Keratinocyte (primary cell): Measurements from ENCODE around the gene LASP1NB.
"Not testable (repeated sequence)": the region's sequence is repeated elsewhere in the genome, so short reads cannot be mapped to it uniquely, and the experiment has no call there.

Experiments used
- DNase-seq: peaks from one replicate; pipeline ENCODE4 v3.0.0-alpha.2; 2011; ENCODE audit warnings: low read depth, missing footprints, low spot score
- FAIRE-seq: peaks from 2 replicates; lab custom pipeline; 2011; peaks lifted over from hg19 to GRCh38; lab: Jason Lieb, UNC
- H2AFZ ChIP-seq: 2 replicates; pipeline ENCODE4 v1.6.0; 2012; ENCODE audit warnings: low read length, control low read depth, inconsistent platforms; ENCODE audit not compliant: control insufficient read depth
- H3K27ac ChIP-seq: 2 replicates; pipeline ENCODE4 v1.5.1; 2011; ENCODE audit warnings: low read length; ENCODE audit not compliant: control insufficient read depth, insufficient read depth
- H3K27me3 ChIP-seq: 3 replicates; pipeline ENCODE4 v1.6.0; 2011; ENCODE audit warnings: low read length; ENCODE audit not compliant: control insufficient read depth, insufficient read depth; ENCODE audit errors: extremely low read depth
- H3K36me3 ChIP-seq, 2 experiments: 2 replicates in 1 of 2; 3 replicates in 1 of 2; pipeline ENCODE4 v1.5.1; 2011; ENCODE audit warnings: low read length in 2 of 2, mild to moderate bottlenecking in 1 of 2; ENCODE audit not compliant: control insufficient read depth in 2 of 2, insufficient read depth in 2 of 2; ENCODE audit errors: extremely low read depth in 1 of 2
- H3K4me1 ChIP-seq: 3 replicates; pipeline ENCODE4 v1.5.1; 2011; ENCODE audit warnings: low read length; ENCODE audit not compliant: control insufficient read depth, insufficient read depth; ENCODE audit errors: extremely low read depth
- H3K4me2 ChIP-seq: 3 replicates; pipeline ENCODE4 v1.6.0; 2011; ENCODE audit warnings: low read depth, low read length; ENCODE audit not compliant: control insufficient read depth, insufficient read depth; ENCODE audit errors: extremely low read depth
- H3K4me3 ChIP-seq, 3 experiments: fragments of 200-600 bp in 1 of 3; sonication (generic) in 1 of 3; 2 replicates in 2 of 3; 3 replicates in 1 of 3; pipeline ENCODE4 v1.5.1; 2011 to 2016; ENCODE audit warnings: low read length in 3 of 3, mild to moderate bottlenecking in 3 of 3, control low read depth in 2 of 3, inconsistent platforms in 1 of 3, low read depth in 1 of 3, mixed read lengths in 1 of 3, mixed run types in 1 of 3, moderate library complexity in 1 of 3; ENCODE audit not compliant: control insufficient read depth in 2 of 3, insufficient read depth in 2 of 3; ENCODE audit errors: extremely low read depth in 1 of 3
- H3K79me2 ChIP-seq: 2 replicates; pipeline ENCODE4 v1.6.0; 2012; ENCODE audit warnings: low read length; ENCODE audit not compliant: control insufficient read depth, insufficient read depth
- H3K9ac ChIP-seq: 3 replicates; pipeline ENCODE4 v1.6.0; 2011; ENCODE audit warnings: low read length; ENCODE audit not compliant: control insufficient read depth, insufficient read depth; ENCODE audit errors: extremely low read depth
- H3K9me1 ChIP-seq: 3 replicates; pipeline ENCODE4 v1.6.0; 2011; ENCODE audit warnings: low read length; ENCODE audit not compliant: control insufficient read depth, insufficient read depth; ENCODE audit errors: extremely low read depth
- H3K9me3 ChIP-seq: 2 replicates; pipeline ENCODE4 v1.5.1; 2012; ENCODE audit warnings: low read depth, low read length; ENCODE audit not compliant: control insufficient read depth
- H4K20me1 ChIP-seq: 3 replicates; pipeline ENCODE4 v1.6.0; 2011; ENCODE audit warnings: low read length; ENCODE audit not compliant: control insufficient read depth, insufficient read depth; ENCODE audit errors: extremely low read depth
- CTCF ChIP-seq, 3 experiments: IDR thresholded peaks in 1 of 3; conservative IDR thresholded peaks in 1 of 3; optimal IDR thresholded peaks in 1 of 3; 2 replicates in 2 of 3; 3 replicates in 1 of 3; pipeline versions ENCODE3 to v1.5.1; 2011; ENCODE audit warnings: low read length in 3 of 3, mild to moderate bottlenecking in 3 of 3, moderate library complexity in 2 of 3, control low read depth in 1 of 3, inconsistent platforms in 1 of 3; ENCODE audit not compliant: insufficient read depth in 2 of 3; ENCODE audit errors: extremely low read depth in 1 of 3
- EZH2 ChIP-seq: IDR thresholded peaks from one replicate; pipeline ENCODE4 v1.6.1; 2012; ENCODE audit warnings: inconsistent platforms, mild to moderate bottlenecking, low read length, moderate library complexity
- dilution Hi-C: fragments of 300-500 bp; cut with MboI; formaldehyde crosslinking; loops from one replicate; pipeline ENCODE4 v1.7.0; 2020; ENCODE audit warnings: low sequenced_read_pairs; ENCODE audit not compliant: extremely low pct_ligation_motif_present

The LASP1NB gene

GRCh38 chr17:38933962-38934361, 8.5 kb downstream of the LASP1NB start:
- dilution Hi-C loops, DNase-seq, H3K27ac ChIP-seq: not testable (repeated sequence)

GRCh38 chr17:38939987-38940386, 14.6 kb downstream of the LASP1NB start:
- Histone ChIP-seq H3K27me3 (no peaks in the 10 kb centered on the region), H3K79me2 (no peaks in the 10 kb centered on the region), H3K9ac (no peak overlapping the region), H3K4me3 (no peak overlapping the region), H2AFZ (no peak overlapping the region), H4K20me1 (no peaks in the 10 kb centered on the region), H3K9me1 (no peaks in the 10 kb centered on the region), H3K4me1 (no peaks in the 10 kb centered on the region), H3K4me2 (no peak overlapping the region), H3K27ac (no peak overlapping the region), H3K9me3 (no peaks in the 10 kb centered on the region), H3K36me3 (no peaks in the 10 kb centered on the region)
- DNase-seq (no peak), FAIRE-seq (no peak)
- dilution Hi-C loops = no loop called here
- no peak for TF ChIP-seq EZH2

More at GRCh38 chr17:38933962-38934361, 8.5 kb downstream of the LASP1NB start:
- not testable (repeated sequence) for H2AFZ ChIP-seq, H3K27me3 ChIP-seq, H3K79me2 ChIP-seq, H3K9me3 ChIP-seq, FAIRE-seq, H3K4me1 ChIP-seq, H3K36me3 ChIP-seq, H4K20me1 ChIP-seq, H3K4me3 ChIP-seq, H3K9ac ChIP-seq, H3K9me1 ChIP-seq, H3K4me2 ChIP-seq

GRCh38 chr17:38940404-38940803, 15.0 kb downstream of the LASP1NB start:
- Histone ChIP-seq H3K27me3 (no peaks in the 10 kb centered on the region), H3K9me3 (no peaks in the 10 kb centered on the region), H3K79me2 (no peaks in the 10 kb centered on the region), H3K36me3 (no peaks in the 10 kb centered on the region), H4K20me1 (no peaks in the 10 kb centered on the region), H2AFZ (no peak overlapping the region), H3K4me2 (no peak overlapping the region), H3K27ac (no peak overlapping the region), H3K4me3 (no peak overlapping the region), H3K4me1 (no peaks in the 10 kb centered on the region), H3K9me1 (no peaks in the 10 kb centered on the region), H3K9ac (no peak overlapping the region)
- dilution Hi-C loops = no loop called here
- no peak for FAIRE-seq
- TF ChIP-seq CTCF (optimal IDR thresholded peaks at IDR 0.05 in 1 of 3, IDR thresholded peaks at IDR 0.05 in 1 of 3, conservative IDR thresholded peaks at IDR 0.05 in 1 of 3; ENCODE audit: extremely low read depth in 1 of 3, insufficient read depth in 2 of 3, low read length in 3 of 3) (no peak), EZH2 (no peak)
- DNase-seq = no peak
